ENCODE data around the gene CEP63.

DNA sequence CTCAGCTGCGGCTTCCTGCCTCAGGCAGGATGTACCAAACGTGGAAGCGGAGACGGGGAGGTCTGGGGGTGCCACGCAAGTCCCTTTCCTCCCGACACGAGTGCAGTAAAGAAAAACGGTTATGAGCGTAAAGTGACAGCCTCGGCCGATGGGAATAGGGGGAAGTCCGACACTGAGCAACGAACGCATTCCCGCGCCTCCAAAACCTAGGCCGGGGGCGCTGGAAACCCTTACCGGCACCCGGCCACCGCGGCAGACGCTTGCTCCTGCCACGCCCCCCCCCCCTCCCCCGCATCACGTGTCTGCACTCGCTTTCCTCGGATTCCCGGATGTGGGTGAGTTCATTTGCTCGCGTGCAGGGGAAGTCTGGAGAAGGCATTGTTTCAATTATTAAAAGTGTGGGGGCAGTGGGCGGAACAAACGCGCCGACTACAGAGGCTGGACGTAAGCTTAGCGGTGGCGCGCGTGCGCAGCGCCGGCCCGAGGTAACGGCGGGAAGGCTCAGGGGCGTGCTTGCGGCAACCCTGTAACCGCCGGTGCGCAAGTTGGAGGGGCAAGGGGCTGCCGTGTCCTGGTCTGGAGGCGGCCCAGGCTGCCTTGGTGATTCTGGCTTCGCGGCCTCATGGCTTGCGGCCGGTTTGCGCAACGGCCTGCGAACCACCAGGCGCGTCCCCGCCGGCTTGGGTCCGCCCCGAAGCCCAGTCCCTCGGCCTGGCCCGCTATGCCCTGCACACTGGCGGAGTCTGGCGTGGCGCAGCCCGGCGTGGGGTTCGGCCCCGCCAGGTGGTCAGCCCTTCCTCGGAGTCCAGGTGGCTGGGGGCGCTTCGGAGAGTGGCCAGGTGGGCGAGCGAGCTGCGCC, at the start of gene CEP63, which contains the start of gene ANAPC13:
- TF ChIP-seq POLR2A (IDR thresholded peaks at IDR 0.05; ENCODE audit: borderline replicate concordance, extremely low read depth, insufficient read depth, insufficient read length) = peak; percentile 77
- TF ChIP-seq RAD21 (IDR thresholded peaks at IDR 0.05; ENCODE audit: low read depth) = no peak
- TF ChIP-seq, protein P1, sequence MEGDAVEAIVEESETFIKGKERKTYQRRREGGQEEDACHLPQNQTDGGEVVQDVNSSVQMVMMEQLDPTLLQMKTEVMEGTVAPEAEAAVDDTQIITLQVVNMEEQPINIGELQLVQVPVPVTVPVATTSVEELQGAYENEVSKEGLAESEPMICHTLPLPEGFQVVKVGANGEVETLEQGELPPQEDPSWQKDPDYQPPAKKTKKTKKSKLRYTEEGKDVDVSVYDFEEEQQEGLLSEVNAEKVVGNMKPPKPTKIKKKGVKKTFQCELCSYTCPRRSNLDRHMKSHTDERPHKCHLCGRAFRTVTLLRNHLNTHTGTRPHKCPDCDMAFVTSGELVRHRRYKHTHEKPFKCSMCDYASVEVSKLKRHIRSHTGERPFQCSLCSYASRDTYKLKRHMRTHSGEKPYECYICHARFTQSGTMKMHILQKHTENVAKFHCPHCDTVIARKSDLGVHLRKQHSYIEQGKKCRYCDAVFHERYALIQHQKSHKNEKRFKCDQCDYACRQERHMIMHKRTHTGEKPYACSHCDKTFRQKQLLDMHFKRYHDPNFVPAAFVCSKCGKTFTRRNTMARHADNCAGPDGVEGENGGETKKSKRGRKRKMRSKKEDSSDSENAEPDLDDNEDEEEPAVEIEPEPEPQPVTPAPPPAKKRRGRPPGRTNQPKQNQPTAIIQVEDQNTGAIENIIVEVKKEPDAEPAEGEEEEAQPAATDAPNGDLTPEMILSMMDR (IDR thresholded peaks at IDR 0.05 in 2 of 3, conservative IDR thresholded peaks at IDR 0.05 in 1 of 3; ENCODE audit: borderline replicate concordance in 1 of 3, insufficient read depth in 1 of 3, low read depth in 2 of 3, low read length in 2 of 3) = no peak
- no peak for TF ChIP-seq EZH2 (IDR thresholded peaks at IDR 0.05)
- TF ChIP-seq POLR2AphosphoS5 (IDR thresholded peaks at IDR 0.05; ENCODE audit: low read depth, low read length) = peak; percentile 76
- peak; percentile 82 for TF ChIP-seq ELF1 (IDR thresholded peaks at IDR 0.05; ENCODE audit: borderline replicate concordance, low read depth)
- peak; percentile 27 for TF ChIP-seq YY1 (IDR thresholded peaks at IDR 0.05; ENCODE audit: extremely low read depth, insufficient replicate concordance, low read depth, low read length)
- TF ChIP-seq, protein P2, sequence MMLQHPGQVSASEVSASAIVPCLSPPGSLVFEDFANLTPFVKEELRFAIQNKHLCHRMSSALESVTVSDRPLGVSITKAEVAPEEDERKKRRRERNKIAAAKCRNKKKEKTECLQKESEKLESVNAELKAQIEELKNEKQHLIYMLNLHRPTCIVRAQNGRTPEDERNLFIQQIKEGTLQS (IDR thresholded peaks at IDR 0.05) = no peak; the same call in 1 of the 2 replicates
- no peak for TF ChIP-seq FOSL1 (IDR thresholded peaks at IDR 0.05; ENCODE audit: low read depth)
- TF ChIP-seq ZNF274 (IDR thresholded peaks at IDR 0.05; ENCODE audit: low read depth, low read length) = no peak

Measured in HCT116 (cell line).